RWPE2 (cell line): Measurements from ENCODE around the gene USP2.

ENCODE experiments used
- ATAC-seq: fragments of 200-7000 bp; cut with Tn5 transposase; 3 replicates; pipeline ENCODE4 v1.9.1; 2021; ENCODE audit warnings: low read depth
- DNase-seq: peaks from one replicate; pipeline ENCODE4 v3.0.0-alpha.2; 2020; ENCODE audit warnings: low spot score
- H3K27ac ChIP-seq: fragments of 450-650 bp; 2 replicates; pipeline ENCODE4 v1.5.1; 2017; ENCODE audit warnings: mild to moderate bottlenecking; ENCODE audit not compliant: poor library complexity, severe bottlenecking
- H3K27me3 ChIP-seq: fragments of 250-450 bp; sonication (Bioruptor Pico); 2 replicates; pipeline ENCODE4 v1.5.1; 2021; ENCODE audit warnings: mild to moderate bottlenecking, moderate library complexity; ENCODE audit not compliant: insufficient read depth, poor library complexity, severe bottlenecking
- H3K36me3 ChIP-seq: fragments of 250-450 bp; sonication (Bioruptor Pico); 2 replicates; pipeline ENCODE4 v1.5.1; 2020; ENCODE audit warnings: low read depth, mild to moderate bottlenecking, moderate library complexity
- H3K4me1 ChIP-seq: fragments of 250-450 bp; sonication (Bioruptor Pico); 2 replicates; pipeline ENCODE4 v1.5.1; 2021; ENCODE audit warnings: mild to moderate bottlenecking, moderate library complexity; ENCODE audit not compliant: insufficient read depth, poor library complexity, severe bottlenecking
- H3K4me3 ChIP-seq: fragments of 250-450 bp; sonication (Bioruptor Pico); 2 replicates; pipeline ENCODE4 v1.5.1; 2021; ENCODE audit warnings: mild to moderate bottlenecking, moderate library complexity; ENCODE audit not compliant: severe bottlenecking
- H3K9me3 ChIP-seq: fragments of 250-450 bp; sonication (Bioruptor Pico); 2 replicates; pipeline ENCODE4 v1.5.1; 2021; ENCODE audit warnings: mild to moderate bottlenecking, moderate library complexity; ENCODE audit not compliant: severe bottlenecking
- CTCF ChIP-seq: fragments of 450-650 bp; IDR thresholded peaks from one replicate; pipeline ENCODE4 v1.5.1; 2017; ENCODE audit warnings: mild to moderate bottlenecking, moderate library complexity; ENCODE audit not compliant: poor library complexity, severe bottlenecking

Gene USP2

GRCh38 chr11:119357074-119357473 is 24.4 kb downstream of the USP2 start:
- Histone ChIP-seq H3K4me3 (no peak overlapping the region), H3K4me1 (peaks cover 29% of the 10 kb centered on the region), H3K27me3 (no peaks in the 10 kb centered on the region), H3K36me3 (0 out of 2 replicates have a peak, but pooled peaks cover 3% of the 10 kb centered on the region), H3K9me3 (no peaks in the 10 kb centered on the region), H3K27ac (no peak overlapping the region)
- ATAC-seq (no peak), DNase-seq (no peak)
- no peak for TF ChIP-seq CTCF

DNA sequence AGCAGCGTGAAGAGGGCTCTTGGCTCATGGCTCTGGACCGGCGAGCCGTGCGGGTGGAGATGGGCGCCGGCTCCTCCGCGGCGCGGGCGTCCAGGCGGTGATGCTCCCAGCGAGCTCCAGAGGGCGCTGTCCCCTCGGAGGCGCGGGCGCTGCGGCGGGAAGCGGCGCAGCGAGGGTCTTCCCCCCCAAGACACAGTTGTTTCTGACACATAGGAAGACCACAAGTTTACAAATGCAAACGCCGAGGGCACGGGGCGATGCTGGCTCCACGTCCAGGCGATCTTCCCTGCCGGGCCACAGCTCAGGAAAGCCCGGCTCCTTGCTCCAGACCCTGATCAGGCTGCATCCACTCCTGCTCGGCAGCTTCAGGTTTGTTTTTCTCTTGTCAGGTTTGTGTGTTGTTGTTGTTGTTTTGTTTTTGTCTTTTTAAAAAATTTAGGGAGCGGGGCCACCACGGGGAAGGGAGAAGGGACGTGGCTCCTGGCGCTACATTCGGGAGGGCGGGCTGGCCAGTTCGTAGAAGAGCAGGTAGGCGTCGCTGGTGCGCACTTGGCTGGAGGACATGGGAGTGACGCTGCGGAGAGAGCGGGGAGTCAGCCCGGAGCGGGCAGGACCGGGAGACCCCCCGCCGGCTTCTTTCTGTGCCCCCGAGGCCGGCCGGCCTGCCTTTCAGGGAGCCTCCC is 25.0 kb downstream of the USP2 start:
- no peak for ATAC-seq
- H3K4me3 ChIP-seq, result no peak overlapping the region
- peak; percentile 92 for TF ChIP-seq CTCF
- DNase-seq, result no peak
- no peaks in the 10 kb centered on the region for H3K27me3 ChIP-seq
- H3K36me3 ChIP-seq, result 0 out of 2 replicates have a peak, but pooled peaks cover 3% of the 10 kb centered on the region
- peaks cover 23% of the 10 kb centered on the region for H3K4me1 ChIP-seq
- H3K27ac ChIP-seq, result no peak overlapping the region
- H3K9me3 ChIP-seq, result no peaks in the 10 kb centered on the region

GRCh38 chr11:119355091-119355843 is 26.2 kb downstream of the USP2 start:
- no peak for TF ChIP-seq CTCF
- Histone ChIP-seq H3K9me3 (no peaks in the 10 kb centered on the region), H3K4me3 (no peak overlapping the region), H3K4me1 (peaks cover 14% of the 10 kb centered on the region), H3K27me3 (no peaks in the 10 kb centered on the region), H3K27ac (no peak overlapping the region), H3K36me3 (0 out of 2 replicates have a peak, but pooled peaks cover 3% of the 10 kb centered on the region)
- ATAC-seq, result peak; percentile 58
- no peak for DNase-seq

GRCh38 chr11:119352857-119353260 is 28.6 kb downstream of the USP2 start:
- Histone ChIP-seq H3K27me3 (no peaks in the 10 kb centered on the region), H3K27ac (no peak overlapping the region), H3K4me1 (peaks cover 5% of the 10 kb centered on the region), H3K4me3 (no peak overlapping the region), H3K9me3 (no peaks in the 10 kb centered on the region), H3K36me3 (no peaks in the 10 kb centered on the region)
- ATAC-seq (no peak), DNase-seq (no peak)
- no peak for TF ChIP-seq CTCF

DNA sequence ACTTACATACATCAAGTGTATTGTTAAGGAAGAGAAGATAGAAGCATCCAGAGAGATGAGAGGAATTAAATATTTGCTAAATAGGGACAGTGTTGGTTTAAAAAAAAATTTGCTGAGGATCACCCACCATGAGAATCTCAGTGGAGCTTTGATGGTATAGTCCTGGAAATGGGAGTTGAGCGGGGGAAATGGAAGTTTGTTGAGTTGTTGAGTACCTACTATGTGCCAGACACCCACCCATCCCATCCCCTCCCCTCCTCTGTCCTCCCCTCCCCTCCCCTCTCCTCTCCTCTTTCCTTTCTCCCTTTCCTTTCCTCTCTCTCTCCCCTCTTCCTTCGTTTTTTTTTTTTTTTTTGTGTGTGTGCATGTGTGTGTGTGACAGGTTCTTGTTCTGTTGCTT is 30.3 kb downstream of the USP2 start:
- Histone ChIP-seq H3K4me3 (no peak overlapping the region), H3K4me1 (peaks cover 5% of the 10 kb centered on the region), H3K27me3 (no peaks in the 10 kb centered on the region), H3K27ac (no peak overlapping the region), H3K36me3 (no peaks in the 10 kb centered on the region), H3K9me3 (no peaks in the 10 kb centered on the region)
- ATAC-seq (no peak), DNase-seq (no peak)
- TF ChIP-seq CTCF, result no peak
